Hippocampal formation (tissue), 2 donors: ENCODE data around the gene FAM53C.
A peak's percentile ranks its signal among the peaks of the same experiment; 100 is the strongest.
"Not testable (repeated sequence)": the region's sequence is repeated elsewhere in the genome, so short reads cannot be mapped to it uniquely, and the experiment has no call there.

Experiments used
- DNase-seq, 2 donors: peaks; one replicate each; lab custom pipeline; 2025; lab: John Stamatoyannopoulos, UW

FAM53C gene

DNA sequence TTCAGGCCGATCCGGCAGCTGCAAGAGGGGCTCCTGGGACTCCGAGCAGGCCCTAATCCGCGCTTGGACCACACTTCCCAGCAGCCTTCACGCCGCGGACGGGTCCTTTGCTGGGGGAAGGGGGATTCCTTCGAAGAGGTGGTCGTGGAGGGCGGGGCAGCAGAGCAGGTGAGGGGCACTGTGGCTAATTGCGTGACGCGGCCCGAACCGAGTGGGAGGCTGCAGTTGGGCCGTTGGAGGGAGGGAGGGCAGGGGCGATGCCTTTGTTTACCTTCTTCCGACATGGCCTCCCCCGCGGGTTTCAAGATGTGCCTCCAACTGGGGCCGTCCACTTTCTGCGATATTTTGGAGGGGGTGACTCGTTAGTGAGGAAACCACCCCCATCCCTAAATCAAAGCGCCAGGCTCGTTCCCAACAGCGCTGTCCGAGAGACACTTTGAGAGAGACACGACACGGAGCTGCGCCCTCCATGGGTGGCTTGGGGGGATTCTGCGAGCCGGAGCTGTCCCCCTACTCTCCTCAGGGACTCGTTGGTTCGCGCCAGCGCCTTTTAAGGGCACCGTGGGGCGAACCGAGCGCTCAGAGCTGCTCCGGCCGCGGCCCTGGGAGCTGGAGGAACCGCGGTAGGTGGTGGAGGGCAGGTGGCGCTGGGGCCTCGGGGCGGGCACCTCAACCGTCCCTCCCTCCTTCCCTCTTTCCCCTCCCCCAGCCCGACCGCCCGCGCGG, at the start of gene FAM53C:
Gene FAM53C (plus strand): TSS at position 582 of the 726 bp plus-strand sequence. CDS start 3,070 bp downstream, outside the sequence.
- DNase-seq, result peak; percentile 89

DNA sequence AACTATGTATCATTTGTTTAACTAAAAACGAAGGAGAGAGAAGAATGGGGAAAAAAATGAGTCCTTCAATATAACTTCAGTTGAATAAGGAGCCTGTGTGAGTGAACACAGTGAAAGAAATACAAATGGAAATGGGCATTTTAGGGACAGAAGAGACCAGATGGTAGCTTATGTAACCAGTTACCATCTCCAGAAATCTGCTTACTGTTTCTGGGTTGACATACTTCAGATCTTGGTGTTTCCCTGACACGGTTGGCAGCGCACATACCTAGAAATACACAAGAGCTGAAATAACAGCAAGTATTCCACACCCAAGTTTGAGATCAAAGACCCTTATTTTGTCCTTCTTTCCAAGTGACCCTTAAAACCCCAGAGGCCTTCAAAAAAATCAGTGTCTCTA, 48.8 kb upstream of the FAM53C start:
- DNase-seq, result peak in 1 of 2 donors; percentile 9

DNA sequence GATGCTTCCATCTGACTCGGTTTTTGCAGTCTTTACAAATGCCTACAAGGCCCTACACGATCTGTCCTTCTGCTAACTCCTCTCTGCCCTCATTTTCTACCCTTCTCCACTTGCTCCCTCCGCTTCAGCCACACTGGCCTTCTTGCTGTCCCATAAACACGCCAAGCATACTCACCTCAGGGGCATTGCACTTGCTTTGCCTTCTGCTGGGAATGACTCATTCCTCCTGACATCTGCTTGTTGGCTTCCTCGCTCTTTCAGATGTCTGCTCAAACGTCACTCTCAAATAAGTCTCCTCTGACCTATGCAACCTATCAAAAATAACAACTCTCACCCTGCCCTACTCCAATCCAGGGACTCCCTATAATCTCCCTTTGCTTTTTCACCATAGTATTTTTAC, 34.7 kb upstream of the FAM53C start:
- DNase-seq, result no peak

DNA sequence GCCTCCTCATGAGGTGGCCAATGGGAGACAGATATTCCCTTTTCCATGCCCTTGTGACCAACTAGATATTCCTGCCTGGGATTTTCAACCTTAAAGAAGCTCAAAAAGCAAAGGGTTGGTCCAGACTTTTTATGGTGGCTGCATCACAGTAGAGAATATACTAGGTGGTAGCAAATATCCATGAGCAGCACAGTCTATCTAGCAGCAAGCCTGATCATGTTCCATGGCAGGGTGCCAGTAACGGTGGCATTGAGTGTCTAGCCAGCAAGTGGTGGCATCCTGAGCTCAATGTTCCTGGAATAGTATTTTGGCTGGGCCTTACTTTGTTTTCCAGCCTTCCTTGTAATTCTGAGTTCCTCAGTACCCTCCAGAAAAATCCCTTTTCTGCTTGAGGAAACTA, 32.3 kb upstream of the FAM53C start:
- DNase-seq, result no peak

DNA sequence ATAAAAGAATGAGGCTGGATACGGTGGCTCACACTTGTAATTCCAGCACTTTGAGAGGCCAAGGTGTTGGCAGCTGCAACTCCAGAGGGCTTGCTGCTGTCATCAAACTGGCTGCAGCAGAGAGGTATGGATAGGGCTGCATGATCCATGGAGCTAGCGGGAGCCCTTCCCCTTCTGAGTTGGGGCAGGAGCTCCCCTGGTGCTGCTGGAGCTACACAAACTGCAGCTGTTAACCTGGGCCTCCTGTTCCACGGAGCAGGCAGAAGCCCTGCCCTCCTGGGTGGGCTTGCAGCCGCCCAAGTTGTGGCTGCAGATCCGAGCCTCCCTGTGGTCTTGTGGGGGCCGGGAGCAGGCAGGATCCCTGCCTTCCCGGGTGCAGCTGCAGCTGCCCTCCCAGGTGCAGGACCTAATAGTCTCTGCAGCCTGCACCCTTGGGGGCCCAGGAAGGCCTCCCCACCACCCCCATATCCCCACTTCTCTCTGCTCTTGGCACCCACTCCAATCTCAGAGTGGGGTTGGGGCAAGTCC, 22.3 kb upstream of the FAM53C start:
- DNase-seq, result no peak

DNA sequence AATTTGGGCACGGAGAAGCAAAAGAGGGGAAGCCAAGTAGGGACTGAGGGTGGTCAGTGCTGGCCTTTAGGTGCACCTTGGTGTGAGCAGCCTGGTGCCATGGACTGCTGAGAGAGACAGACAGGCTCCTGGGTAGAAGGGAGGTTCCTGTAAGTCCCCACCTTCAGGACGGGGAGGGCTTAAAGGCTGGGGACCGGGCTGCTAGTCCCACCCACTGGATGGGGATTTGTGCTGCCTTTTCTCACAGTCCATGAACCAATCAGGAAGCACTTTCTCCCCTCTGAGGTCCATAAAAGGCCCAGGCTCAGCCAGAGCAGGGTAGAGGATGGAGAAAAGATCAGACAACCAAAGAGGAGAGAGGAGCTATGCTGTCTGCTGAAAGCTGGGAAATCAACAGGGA, 21.7 kb upstream of the FAM53C start:
- DNase-seq, result no peak

DNA sequence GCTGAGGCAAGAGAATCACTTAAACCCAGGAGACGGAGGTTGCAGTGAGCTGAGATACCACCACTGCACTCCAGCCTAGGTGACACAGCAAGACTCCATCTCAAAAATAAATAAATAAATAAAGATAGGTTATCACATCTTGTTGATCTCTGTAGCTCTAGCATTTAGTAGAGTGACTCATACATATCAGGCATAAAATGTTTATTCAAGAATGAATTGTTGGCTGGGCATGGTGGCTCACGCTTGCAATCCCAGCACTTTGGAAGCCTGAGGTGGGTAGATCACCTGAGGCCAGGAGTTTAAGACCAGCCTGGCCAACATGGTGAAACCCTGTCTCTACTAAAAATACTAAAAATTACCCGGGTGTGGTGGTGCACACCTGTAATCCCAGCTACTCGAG, 19.9 kb upstream of the FAM53C start:
- not testable (repeated sequence) for DNase-seq

DNA sequence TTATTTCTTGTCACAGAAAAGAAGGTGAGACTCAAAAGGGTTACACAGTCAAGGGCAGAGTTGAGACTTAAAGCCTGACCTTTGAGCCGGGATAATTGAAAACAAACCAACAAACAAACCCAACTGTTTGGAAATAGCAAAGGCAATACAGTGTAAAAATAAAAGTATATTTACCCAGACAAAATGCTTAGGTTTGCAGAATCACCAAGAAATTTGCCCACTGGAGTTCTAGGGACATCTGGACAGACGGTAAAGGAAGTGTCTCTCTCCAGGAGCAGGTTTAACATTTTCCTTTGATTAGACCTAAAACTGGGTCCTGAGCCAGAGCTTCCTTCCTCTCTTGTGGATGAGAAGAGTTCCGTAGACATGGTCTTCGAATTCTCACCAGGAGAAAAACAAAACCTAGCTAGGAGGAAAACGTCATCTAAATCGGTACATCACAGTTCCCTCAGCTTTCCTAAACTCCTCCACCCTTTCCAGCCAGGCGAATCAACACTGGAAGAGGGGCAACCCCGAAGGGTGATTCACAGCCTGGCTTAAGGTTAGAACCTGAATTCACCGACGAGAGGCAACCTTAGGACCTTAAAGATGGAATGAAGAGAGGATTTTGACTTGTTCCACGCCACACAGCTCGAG, 7.1 kb upstream of the FAM53C start:
- DNase-seq, result no peak

DNA sequence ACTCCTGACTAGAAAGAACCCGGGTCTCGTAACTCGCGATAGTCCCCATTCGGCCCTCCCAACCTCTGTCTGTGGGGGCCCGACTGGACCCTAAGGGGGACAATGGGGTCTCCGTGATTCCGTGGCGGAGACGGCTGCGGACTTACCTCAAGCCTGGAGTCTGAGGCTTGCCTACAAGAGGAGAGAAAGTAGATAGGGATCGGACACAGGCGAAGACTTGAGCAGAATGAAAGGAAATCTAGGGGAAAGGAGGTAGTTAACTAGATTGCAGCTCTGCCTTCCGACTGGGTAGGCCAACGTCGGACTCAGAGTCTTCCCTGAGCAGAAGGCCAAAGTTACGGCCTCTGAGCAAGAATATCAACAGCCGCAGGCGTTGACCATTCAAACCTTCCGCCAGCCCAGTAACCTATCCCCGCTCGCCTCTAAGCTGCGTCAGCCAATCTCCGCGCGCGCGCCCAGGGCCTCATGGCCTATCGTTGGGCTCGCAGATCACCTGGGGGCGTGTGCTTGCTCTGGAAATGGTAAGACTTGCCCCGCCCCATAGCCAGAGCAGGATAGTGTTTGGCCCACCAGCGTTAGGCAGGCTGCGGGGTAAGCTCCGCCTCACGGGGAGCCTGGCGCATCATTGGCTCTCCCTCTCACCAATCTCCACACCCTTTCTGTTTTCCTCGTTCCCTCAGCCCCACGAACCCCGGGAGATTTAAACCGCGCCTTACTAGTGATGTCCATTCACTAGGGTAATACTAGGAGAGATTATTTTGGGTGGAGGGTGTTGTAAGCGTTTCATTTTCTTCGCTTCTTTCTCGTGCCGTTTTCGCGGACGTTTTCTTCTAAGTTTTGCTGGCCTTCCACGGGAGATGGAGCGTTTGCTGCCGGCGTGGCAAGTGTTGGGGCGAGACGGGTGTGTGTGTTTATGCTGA, 6.4 kb upstream of the FAM53C start, which contains the start of gene CDC25C:
Gene CDC25C (minus strand): TSS at position 356 of the 920 bp plus-strand sequence. CDS start 624 bp downstream, outside the sequence.
- peak; percentile 95 to 98 for DNase-seq

DNA sequence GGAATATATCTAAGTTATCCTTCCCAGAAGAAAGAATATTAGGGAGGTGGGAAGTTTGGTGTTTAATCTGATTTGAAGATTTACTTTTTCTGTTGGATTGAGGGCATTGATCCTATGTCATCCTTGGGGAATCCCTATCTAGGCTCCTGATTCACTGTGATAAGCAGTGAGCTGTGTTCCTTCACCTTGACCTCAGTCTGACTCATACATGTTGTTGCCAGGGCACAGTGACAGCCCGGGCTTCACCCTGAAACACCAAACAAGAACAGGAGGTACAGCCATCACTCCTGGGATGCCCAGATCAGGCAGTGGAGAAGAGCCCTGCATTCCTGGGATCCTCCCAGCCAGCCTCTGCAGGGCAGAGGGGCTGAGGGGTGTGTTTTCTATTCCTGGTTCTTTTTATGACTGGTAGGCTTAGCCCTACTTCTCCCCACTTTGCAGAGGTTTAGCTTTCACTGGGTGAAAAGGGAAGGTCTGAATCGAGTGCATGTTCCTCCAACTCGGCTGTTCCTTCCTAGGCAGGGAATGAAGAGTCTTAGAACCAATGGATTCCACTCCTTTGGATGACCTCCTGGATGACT, 3.1 kb upstream of the FAM53C start:
- no peak for DNase-seq

DNA sequence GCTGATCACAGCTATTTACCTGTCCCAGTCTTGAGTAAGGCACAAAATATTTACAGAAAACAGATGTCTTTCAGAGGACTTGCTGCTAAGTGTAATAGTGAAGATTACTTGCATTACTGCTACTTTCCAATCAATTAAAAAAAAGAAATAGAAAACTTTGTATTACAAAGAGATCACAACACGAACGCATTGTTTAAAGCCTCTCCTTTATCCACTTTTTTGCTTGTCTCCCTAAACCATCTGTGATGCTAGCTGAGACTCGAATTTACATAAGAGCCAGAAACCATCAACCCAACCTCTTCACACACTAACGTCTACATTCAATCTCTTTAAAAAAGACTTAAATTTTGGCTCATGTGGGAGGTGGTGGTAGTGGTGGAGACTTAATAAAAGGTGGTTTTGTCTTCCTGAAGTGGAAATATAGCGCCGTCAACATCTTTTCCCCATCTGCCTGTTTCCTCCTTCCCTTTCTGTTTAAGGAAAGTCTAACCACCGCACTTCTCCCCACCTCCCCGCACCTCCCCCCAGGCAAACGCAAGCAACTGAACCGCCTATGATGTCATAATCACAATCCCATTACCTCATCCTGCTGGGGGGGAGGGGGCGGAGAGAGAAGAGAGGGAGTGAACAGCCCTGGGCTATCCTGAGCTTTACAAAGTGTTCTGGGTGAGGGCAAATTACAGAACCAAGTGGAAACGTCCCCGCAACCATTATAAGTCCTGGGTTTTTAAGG, 948 bp upstream of the FAM53C start:
- peak; percentile 88 to 89 for DNase-seq

DNA sequence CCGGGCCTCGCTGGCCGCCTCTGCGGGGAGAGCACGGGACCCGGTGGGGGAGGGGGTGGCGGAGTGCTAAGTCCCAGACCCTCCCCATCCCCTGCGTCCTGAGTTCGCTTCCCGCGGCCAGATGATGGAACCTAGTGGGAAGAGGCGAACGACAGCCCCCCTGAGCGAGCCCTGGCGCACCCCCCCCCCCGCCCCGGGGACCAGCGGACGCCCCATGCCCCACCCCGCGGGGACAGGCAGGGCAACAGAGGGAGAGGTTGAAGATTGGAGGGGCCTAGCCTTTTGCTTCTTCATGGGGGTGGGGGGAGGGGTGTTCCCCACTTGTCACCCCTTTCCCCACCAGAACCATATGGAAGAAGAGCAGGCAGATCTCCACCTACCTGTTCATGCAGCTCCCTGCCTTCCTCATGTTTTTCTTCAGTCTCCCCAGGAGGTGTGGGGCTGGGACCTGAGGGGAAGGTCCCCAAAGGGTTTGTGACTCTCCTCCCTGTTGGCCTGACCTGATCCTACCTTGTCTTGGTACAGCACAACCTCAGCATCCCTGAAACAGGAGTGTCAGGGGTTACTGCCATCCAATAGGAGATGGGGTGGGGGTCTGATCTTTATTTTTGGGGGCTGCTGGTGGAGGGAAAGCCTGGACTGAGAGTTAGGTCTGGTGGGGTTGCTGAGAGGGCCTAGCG, 485 bp downstream of the FAM53C start:
- DNase-seq, result no peak

DNA sequence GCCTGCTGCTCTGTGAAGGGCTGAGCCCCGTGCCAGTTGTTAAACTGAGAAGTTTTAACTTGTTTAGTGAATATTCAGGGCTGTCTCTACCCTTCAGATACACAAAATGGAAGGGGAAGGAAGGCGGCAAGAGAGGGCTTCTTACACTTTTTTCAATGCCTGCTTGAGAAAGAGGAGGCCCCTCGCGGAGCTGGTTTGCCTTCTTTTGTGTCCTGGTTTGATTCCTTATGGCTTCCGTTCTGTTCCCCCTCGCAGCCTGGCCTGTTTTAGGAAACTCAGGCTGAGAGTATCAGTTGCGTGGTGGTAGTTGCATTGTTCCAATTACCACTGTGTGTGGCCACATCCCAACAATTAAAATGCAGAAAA, 1.0 kb downstream of the FAM53C start:
- DNase-seq, result no peak

DNA sequence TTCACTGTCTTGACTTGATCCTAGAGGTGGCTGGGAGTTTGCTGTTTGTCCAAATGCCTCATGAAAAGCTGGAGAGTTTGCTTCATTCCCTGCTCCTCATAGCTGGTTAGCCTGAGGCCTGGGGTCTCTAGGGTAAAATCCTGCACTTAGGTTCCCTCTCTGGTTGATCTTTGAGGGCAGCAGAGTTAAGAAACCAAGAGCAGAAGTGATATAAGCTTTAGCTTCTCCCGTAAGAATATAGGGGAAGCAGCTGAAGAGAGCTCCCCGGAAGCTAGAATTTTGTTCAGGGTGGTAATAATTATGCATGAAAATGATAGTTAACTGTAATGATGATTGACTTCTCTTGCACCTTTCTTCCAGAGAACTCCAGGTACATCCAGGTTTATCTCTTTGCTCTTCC, 1.4 kb downstream of the FAM53C start:
- no peak for DNase-seq

DNA sequence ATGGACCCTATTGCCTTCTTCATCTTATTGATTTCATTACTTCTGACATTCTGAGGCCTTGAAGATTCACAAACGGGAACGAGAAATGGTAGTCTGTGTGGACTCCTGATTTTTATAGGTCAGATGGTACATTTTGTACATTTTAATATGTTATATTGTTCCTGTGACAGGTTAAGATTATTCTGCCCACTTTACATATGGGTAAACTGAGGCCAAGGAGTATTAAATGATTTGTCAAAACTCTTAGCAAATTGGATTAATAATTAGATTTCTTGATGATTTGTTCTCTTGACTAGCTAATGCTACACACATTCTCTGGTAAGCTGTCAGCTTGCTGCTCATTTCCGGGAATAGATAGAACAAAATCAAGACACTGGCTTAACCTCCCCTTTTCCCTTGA, 1.9 kb downstream of the FAM53C start:
- DNase-seq, result no peak

DNA sequence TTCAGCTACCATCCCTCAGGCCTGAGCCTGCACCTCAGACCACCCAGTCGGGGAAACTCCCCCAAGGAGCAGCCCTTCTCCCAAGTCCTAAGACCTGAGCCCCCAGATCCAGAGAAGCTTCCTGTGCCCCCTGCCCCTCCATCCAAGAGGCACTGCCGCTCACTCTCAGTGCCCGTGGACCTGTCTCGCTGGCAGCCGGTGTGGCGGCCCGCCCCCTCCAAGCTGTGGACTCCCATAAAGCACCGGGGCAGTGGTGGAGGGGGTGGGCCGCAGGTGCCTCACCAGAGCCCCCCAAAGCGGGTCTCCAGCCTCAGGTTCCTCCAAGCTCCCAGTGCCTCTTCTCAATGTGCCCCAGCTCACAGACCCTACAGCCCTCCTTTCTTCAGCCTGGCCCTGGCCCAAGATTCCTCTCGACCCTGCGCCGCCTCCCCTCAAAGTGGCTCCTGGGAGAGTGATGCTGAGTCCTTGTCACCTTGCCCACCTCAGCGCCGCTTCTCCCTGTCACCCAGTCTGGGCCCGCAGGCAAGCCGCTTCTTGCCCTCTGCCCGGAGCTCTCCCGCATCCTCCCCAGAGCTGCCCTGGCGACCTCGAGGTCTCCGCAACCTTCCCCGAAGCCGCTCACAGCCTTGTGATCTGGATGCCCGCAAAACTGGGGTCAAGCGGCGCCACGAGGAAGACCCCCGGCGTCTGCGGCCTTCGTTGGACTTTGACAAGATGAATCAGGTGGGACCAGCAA, 7.0 kb downstream of the FAM53C start:
- no peak for DNase-seq

DNA sequence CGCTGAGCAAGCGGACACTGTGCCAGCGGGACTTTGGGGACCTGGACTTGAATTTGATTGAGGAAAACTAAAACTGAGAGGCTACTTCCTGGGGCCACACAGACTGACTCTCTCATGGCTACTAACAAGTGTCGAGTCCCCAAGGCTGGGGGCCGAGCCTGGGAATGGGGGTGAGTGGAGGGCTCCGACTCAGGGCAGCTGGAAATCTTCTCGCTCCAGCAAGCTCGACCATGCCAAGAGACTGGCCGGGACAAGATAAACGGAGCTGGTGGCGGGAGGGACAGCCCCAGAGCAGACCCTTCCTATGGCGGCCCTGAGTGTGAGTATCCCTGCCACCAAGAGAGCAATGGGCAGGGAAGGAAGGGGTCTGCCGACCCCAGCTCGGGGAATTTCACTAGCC, 8.8 kb downstream of the FAM53C start:
- no peak for DNase-seq

DNA sequence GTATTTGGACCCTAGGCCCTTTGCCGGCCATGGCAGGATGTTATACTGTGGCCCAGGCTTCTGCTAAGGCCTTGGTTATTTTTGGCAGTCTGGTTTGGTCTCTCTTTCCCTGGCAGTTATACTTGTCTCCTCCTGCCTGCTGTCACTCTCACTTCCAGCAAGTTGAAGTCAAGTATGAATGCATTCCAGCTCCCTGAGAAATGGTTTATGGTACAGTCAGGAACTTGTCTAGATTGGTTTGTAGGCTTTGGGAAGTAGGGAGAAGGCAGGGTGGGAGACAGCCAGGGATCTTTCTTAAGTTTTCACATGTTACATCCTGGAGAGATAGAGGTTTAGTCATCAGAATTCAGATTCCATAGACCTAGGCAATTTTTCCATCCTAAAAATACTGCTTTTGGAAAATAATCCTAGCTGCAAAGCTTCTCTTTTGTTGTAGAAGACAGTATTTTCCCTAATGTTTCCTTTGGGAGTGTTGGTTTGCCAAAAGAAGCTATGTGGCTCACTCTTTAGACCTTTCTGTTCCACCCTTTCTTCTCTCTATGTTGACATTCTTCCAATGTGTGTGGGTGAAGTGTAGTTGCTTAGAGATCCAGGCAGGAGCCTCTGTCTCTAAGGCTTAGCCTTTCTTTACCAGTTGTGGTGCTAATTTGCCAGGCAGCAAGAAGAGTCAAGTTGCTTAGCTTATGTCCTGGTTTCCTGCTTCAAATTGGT, 11.9 kb downstream of the FAM53C start:
- DNase-seq, result no peak

DNA sequence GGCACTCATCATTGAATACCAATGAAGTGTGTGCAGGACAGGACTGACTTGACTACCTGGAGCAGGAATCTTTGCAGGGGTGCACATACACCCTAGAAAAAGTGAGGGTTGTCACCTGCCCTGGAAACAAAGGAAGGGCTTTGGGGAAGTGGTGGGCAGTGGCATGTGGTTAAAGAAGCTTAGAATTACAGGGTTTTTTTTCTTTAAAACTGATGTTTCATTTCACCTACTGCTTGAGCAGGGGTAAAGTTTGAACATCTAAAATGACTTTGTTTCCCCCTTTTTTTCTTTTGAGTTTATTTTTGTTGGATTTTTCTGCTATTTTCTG, 12.5 kb downstream of the FAM53C start:
- no peak for DNase-seq
